Upper lobe of right lung (tissue), 1 donor: ENCODE results near the gene TIMM21. TPM values are rescaled to one million over a fixed set of nuclear protein-coding genes. Genes with fewer than 3 reads are reported as not detected.

Experiments used
- ATAC-seq: fragments of 200-7000 bp; cut with Tn5 transposase; one replicate; pipeline ENCODE4 v1.9.1; 2020; ENCODE audit warnings: mild to moderate bottlenecking, moderate library complexity
- DNase-seq: peaks from one replicate; pipeline ENCODE4 v3.0.0-alpha.2; 2020
- H3K27ac ChIP-seq: fragments of 200-600 bp; one replicate; pipeline ENCODE4 v1.8.0; 2022
- H3K27me3 ChIP-seq: fragments of 200-600 bp; one replicate; pipeline ENCODE4 v1.8.0; 2022; ENCODE audit warnings: mild to moderate bottlenecking
- H3K36me3 ChIP-seq: fragments of 200-600 bp; one replicate; pipeline ENCODE4 v1.8.0; 2022
- H3K4me1 ChIP-seq: fragments of 200-600 bp; one replicate; pipeline ENCODE4 v1.8.0; 2022
- H3K4me3 ChIP-seq: fragments of 200-600 bp; one replicate; pipeline ENCODE4 v1.8.0; 2022; ENCODE audit warnings: mild to moderate bottlenecking
- H3K9me3 ChIP-seq: fragments of 200-600 bp; one replicate; pipeline ENCODE4 v1.8.0; 2022
- CTCF ChIP-seq: fragments of 200-600 bp; IDR thresholded peaks from one replicate; pipeline ENCODE4 v1.8.0; 2022; ENCODE audit warnings: antibody characterized with exemption
- intact Hi-C: fragments of 100-400 bp; cut with DNase I; formaldehyde crosslinking; loops from one replicate; pipeline ENCODE4 v1.11.0; 2022
- long read RNA-seq: library from polyadenylated mRNA; unstranded; transcript quantifications from one replicate; pipeline ENCODE4 v2.0.0, GENCODE V29; 2021
- total RNA-seq: library from RNA; stranded (reverse); fragmentation: NEBNext Ultra II Directional; extraction: Animal tissue kit (Norgen Biotek cat#: 25700); gene quantifications from one replicate; pipeline ENCODE4 v1.2.1, GENCODE V29; 2021
- donor health status: DM: no; HTN: yes; CAD: no; lungs with severe emphysema.

The TIMM21 gene
- total RNA-seq: 20.2 TPM
- long read RNA-seq, transcript TIMM21-201 (6 exons, 3,095 nt): major isoform, 17 of 26 reads
- long read RNA-seq, partial matches to known transcripts: 6 of 26 reads
- long read RNA-seq, other reads (novel, unspliced or antisense): 3 of 26 reads

- ATAC-seq (peak; percentile 97), DNase-seq (peak; percentile 98)
- Histone ChIP-seq H3K4me3 (peak within 1 kb of the TSS; percentile 75), H3K27me3 (no peaks in the 10 kb centered on the region), H3K36me3 (no peaks in the 10 kb centered on the region), H3K27ac (peak within 1 kb of the TSS; percentile 90), H3K4me1 (peaks cover 20% of the 10 kb centered on the region), H3K9me3 (no peaks in the 10 kb centered on the region)
- intact Hi-C loops: no loop called here
- TF ChIP-seq CTCF: no peak
These were observed at the start of gene TIMM21, which contains the start of gene FBXO15 for GRCh38 chr18:74147779-74148542. Gene TIMM21 (plus strand): TSS chr18:74148523. CDS start chr18:74148809, 286 bp downstream. Gene FBXO15 (minus strand): TSS chr18:74147834. CDS start chr18:74147785, 49 bp downstream.

- Histone ChIP-seq H3K27ac (no peak overlapping the region), H3K27me3 (no peaks in the 10 kb centered on the region), H3K4me3 (no peak overlapping the region), H3K9me3 (no peaks in the 10 kb centered on the region), H3K36me3 (no peaks in the 10 kb centered on the region), H3K4me1 (no peaks in the 10 kb centered on the region)
- ATAC-seq (no peak), DNase-seq (no peak)
- no peak for TF ChIP-seq CTCF
- intact Hi-C loops: no loop called here
These were observed 39.9 kb upstream of the TIMM21 start for GRCh38 chr18:74108460-74108859.

- Histone ChIP-seq H3K4me1 (no peaks in the 10 kb centered on the region), H3K27ac (no peak overlapping the region), H3K27me3 (no peaks in the 10 kb centered on the region), H3K36me3 (no peaks in the 10 kb centered on the region), H3K4me3 (no peak overlapping the region), H3K9me3 (no peaks in the 10 kb centered on the region)
- DNase-seq (no peak), ATAC-seq (no peak)
- intact Hi-C loops: loop anchor here (10.0 kb wide), 1 partner anchor 75 kb away; no protein-coding TSS in a partner anchor
- TF ChIP-seq CTCF: no peak
These were observed 38.2 kb upstream of the TIMM21 start for GRCh38 chr18:74110149-74110548.

- Histone ChIP-seq H3K27me3 (no peaks in the 10 kb centered on the region), H3K4me3 (no peak overlapping the region), H3K9me3 (no peaks in the 10 kb centered on the region), H3K27ac (no peak overlapping the region), H3K36me3 (no peaks in the 10 kb centered on the region), H3K4me1 (no peaks in the 10 kb centered on the region)
- no peak for ATAC-seq
- no peak for TF ChIP-seq CTCF
- intact Hi-C loops: loop anchor here (10.0 kb wide), 1 partner anchor 76 kb away; no protein-coding TSS in a partner anchor
- DNase-seq: no peak
These were observed 37.3 kb upstream of the TIMM21 start for GRCh38 chr18:74110976-74111375.

GRCh38 chr18:74113711-74114110 is 34.6 kb upstream of the TIMM21 start:
- Histone ChIP-seq H3K4me3 (no peak overlapping the region), H3K27me3 (no peaks in the 10 kb centered on the region), H3K4me1 (no peaks in the 10 kb centered on the region), H3K27ac (no peak overlapping the region), H3K9me3 (no peaks in the 10 kb centered on the region), H3K36me3 (no peaks in the 10 kb centered on the region)
- DNase-seq (no peak), ATAC-seq (no peak)
- TF ChIP-seq CTCF: no peak
- intact Hi-C loops: loop anchor here (10.0 kb wide), 1 partner anchor 79 kb away; no protein-coding TSS in a partner anchor
